ENCODE results near the gene FGF5.
"Not testable (repeated sequence)": the region's sequence is repeated elsewhere in the genome, so short reads cannot be mapped to it uniquely, and the experiment has no call there.

Gene FGF5

DNA sequence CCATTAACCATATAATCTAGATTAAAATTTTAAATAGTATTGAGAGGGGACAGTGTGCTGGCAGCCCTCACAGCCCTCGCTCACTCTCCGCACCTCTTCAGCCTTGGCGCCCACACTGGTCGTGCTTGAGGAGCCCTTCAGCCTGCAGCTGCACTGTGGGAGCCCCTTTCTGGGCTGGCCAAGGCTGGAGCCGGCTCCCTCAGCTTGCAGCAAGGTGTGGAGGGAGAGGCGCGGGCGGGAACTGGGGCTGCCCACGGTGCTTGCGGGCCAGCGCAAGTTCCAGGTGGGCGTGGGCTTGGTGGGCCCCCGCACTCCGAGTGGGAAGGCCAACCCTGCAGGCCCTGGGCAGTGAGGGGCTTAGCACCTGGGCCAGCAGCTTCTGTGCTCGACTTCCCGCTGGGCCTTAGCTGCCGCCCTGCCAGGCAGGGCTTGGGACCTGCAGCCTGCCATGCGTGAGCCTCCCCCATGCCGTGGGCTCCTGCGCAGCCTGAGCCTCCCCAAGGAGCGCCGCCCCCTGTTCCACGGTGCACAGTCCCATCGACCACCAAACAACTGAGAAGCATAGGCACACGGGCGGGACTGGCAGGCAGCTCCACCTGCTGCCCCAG lies 36.3 kb downstream of the FGF5 start:
- DNase-seq = no peak

DNA sequence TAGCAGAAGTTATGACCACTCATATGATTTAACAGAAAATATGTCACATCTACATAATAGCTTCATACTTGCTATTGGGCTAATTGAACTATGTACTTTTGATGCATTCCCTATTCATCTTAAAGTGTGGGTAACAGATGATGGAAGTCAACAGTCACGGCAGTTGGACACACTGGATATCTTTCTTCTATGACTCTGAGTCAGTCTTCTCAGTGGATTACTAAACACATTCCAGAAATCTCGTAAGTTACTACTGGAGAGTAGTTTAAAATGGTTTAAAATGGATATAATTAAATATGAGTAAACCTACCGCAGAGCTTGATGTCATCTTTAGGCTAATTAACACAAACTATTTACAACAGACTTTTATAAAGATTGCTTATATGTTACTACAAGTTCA lies 39.0 kb downstream of the FGF5 start:
- peak; percentile 75 for DNase-seq

DNA sequence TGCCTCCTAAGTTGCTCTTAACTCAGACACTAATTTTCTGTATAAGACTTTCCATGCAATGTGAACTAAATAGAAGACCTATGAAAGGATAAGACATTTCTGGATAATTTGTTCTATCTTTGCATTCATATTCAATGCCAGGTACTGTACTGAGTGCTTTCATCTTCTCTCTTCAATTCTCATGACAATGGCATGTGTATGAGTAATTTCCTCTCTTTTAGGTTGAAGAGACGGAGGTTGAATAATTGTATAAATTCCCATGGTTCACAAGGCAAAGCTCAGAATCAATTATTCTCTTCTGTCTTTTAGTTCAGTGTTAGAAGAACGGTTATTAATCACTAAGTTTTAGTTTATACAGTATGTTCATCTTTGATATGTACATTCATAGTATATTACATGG lies 39.8 kb downstream of the FGF5 start:
- DNase-seq = peak; percentile 55

DNA sequence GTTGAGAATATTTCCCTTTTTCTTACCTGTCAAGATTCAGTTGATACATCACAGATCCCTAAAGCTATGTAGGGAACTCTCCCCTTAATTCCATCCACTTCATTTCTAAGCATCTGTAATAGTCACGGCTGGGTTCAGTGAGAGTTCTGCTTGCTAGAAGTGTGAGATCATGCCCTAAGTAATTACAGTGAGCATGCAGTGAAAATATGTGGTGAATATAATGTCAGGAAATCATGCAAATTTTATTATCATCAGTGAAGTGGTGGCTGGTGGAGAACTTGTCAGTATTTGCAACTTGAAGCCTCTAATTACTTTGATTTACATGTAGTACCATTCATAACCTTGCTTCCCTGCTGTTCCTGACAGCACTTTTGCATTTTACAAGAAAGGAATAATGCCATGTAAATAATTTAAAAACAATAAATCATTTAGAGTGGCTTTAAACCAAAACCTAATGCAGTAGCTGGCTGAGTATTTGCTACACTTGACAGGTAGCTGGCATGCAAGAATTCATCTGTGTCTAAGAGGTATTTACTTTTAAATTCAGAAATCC lies 40.8 kb downstream of the FGF5 start:
- DNase-seq = peak; percentile 44

DNA sequence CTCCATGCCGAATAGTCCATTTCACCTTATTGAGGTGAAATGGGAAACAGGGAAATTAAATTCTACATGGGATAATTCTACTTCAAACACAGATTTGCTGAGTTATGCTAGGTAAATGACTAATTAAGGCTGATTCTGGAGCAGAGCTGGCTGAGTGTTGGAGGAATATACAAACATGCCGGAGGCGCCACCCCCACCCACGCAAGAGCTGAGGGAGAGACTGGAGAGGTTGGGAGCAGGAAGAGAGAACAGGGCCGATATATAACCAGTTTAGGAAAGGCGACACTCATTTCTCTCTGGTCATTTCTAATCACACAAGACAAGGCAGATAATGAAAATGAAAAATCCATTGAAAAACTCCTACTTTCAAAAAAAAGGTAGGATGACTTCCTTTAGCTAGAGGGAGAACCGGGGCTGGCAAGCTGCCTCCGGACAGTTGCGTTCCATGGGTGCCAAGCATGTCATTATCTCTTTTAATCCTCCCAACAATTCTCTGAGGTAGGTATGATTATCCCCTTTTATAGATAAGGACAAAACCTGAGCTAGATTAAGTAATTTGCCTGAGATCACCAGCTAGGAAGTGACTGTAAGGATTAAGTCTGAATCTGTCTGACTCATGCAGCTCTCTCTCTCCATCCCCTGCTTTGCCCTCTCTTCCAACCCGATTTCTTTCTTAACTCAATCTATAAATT lies 41.5 kb downstream of the FGF5 start:
- DNase-seq = peak; percentile 73

DNA sequence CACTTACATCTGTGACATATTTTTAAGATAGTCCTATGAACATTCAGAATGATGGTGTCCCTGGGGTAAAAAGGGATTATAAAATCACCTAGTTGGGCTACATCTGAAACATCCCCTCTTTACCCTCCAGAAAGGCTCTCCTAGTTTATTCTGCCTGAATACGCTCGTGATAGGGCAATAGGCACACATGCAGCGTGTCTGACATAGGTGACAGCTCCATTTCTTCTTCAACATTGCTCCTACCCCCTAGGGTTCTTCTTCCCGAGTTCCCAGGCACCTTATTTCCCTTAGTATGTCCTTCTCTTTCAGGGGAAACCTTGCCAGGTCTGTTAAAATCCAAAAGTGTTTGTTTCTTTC lies 42.0 kb downstream of the FGF5 start:
- DNase-seq = no peak

DNA sequence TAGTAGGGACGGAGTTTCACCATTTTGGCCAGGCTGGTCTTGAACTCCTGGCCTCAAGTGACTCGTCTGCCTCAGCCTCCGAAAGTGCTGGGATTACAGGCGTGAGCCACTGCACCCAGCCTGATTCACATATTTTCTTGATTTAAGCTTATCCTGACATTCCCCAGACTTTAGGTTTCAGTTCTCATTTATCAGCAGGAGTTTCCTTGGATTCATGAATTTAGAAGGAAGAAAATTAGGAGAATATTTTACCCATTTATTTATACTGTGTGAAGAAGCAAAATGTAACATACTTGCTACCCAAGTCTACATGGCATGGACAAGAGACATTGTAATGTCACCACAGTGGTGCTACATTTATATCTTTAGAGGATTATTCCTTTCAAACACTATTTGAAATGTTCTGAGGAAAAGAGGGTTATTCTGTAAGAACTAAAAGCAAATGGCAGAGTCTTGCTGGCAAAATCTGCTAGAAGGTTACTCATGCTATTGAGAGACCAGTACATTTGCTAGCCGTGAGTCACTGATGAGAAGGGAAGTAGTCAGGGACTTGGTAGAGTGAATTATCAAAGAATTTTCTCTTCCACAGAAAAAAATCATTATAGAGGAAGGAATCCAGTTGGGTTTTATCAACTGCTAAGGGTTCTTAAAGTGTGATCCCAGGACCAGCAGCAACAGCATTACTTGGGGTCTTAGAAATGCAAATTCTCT lies 43.0 kb downstream of the FGF5 start:
- DNase-seq = peak; percentile 88

DNA sequence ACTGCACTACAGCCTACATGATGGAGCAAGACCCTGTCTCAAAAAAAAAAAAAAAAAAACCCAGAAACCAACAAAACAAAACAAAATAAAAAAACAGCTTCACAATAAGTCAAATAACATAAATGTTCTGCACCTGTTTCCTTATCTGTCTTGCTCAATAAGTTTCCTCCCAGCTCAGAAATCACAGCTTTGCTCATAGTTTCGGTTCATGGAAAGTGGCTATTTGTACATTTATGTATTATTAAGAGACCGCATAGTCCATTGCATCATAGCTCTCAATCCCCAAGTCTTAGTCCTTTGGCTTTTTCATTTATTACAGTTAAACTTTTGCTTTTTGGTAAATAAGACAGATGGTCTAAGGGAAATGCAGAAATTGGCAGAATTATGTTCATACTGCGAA lies 44.7 kb downstream of the FGF5 start:
- DNase-seq = no peak

DNA sequence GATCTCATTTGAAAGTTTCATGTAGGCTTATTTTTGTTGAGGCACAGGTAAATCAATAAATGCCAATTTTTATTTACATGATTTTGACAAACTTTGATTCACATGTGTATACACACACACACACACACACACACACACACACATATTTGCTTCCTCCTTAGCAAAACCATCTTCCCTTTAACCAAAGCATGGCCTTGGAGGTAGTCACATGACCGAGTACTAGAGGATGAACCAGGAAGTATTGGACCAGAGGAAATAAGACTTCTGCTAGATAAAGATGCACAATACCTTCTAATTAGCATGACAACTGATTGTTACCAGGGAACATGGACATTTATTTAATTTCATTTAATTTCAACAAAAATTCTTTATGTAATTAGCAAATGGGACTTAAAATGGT lies 45.7 kb downstream of the FGF5 start:
- DNase-seq = no peak

DNA sequence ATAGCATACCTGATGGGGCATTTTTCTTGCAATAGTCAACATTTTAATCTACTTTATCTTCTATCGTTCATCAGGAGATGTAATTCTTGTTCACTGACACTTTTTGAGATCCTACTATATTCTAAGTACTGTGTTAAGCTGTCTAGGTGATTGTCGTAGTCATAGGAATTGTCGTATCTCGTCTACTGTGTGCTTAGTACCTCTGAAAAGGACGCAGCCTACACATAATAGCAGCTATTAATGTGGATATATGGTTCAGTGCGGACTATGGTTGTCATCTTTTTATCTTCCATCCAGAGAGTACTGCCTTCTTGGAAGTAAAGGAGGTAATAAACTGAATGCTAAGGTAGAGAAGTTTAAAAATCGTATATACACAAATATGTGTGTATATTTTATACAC lies 47.2 kb downstream of the FGF5 start:
- DNase-seq = no peak

DNA sequence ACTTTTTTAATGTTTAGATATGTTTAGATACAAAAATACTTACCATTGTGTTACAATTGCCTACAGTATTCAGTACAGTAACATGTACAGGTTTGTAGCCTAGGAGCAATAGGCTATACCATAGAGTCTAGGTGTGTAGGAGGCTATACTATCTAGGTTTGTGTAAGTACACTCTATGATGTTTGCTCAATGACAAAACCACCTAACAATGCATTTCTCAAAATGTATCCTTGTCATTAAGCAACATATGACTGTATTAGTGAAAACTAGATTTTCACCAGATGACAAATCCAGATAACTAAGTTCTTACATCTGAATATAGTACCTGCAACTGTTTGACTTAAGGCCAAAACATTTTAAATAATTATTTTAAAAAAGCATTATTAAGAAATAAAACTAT lies 49.4 kb downstream of the FGF5 start:
- not testable (repeated sequence) for DNase-seq

DNA sequence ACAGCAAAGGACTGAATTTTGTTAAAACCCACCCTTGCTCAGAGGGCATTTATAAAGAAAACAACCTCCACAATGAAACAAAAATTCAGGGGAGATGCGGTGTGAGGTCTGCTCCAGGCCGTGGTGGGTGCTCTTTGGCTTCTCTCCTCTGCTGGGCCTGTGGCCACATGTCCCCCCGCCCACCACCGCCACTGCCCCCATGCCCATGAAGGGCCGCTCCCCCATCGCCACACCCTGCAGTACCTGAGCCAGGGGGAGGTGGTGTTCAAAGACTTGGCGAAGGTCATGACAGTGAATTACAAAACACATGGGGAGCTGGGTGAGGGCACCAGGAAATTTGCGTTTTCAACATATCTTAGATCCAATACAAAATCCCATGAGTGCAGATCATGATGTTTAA lies 54.9 kb downstream of the FGF5 start:
- no peak for DNase-seq

DNA sequence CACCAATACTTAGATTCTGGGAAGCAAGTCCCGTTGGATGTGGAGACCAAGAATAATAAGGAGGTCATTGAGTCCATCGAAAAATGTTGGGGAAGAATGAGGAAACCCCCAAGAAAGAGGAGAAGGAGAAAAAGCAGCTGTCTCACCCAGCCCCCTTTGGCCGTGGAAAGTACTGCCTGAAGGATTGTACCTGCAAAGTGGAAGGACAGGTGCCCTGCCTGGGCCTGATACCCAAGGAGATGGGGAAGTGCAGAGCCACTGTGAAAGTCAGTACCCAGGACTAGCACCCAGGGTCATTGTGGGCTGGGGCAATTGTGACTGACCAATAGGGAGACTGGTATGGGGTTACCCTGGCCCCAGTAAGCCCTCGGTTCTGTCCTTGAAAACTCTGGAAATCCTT lies 55.3 kb downstream of the FGF5 start:
- DNase-seq = no peak

DNA sequence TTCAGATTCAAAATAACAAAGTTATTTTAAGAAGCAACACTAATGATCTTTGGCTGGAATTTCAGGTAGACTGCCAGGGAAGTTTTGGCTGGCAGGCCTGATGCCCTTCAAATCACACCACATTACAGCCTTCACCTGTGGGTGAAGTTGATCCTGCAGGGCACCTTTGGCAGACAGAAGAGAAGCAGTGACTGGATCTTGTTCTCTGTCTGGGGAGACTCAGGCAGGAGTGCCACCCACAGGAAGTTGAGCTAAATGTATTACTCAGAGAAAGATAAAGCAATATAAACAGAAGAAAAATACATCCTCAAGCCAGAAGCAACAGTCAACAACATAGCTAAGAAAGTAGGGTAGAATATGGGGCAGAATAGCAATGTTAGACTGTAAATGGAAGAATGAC lies 56.3 kb downstream of the FGF5 start:
- DNase-seq = peak; percentile 47

DNA sequence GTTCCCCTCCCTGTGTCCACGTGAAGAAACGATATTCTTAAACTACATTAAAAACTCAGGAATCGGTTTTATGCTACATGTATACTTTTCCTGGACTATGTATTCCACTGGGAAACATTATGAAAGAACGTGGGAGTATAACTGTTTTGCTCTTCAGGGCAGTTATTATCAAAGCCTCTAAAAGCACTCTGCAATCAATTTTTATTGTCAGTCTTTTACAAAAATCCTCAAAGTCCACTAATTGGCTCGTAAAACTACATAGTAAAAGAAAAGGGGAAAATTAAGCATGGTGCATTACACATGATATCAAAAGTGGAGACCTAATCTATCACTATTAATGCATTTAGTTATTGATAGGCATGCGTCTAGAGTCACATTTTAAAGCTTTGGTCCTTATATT lies 57.7 kb downstream of the FGF5 start:
- DNase-seq = no peak

DNA sequence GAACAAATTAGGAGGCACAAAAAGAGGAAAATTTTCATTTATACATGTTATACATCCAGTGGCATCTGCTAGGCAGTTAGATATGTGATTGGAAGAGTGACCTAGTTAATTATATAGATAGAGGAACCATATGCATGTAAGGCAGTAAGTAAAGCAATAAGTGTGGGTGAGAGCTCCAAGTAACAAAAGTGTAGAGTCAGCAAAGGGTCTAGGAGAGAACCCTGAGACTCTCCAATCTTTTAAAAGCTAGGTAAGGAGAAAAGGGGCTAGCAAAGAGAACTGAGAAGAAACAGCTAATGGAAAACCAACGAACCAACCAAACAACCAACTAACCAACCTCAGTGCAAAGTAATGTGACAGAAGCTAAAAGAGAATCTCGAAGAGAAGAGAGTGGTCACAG lies 65.2 kb downstream of the FGF5 start:
- DNase-seq = no peak

DNA sequence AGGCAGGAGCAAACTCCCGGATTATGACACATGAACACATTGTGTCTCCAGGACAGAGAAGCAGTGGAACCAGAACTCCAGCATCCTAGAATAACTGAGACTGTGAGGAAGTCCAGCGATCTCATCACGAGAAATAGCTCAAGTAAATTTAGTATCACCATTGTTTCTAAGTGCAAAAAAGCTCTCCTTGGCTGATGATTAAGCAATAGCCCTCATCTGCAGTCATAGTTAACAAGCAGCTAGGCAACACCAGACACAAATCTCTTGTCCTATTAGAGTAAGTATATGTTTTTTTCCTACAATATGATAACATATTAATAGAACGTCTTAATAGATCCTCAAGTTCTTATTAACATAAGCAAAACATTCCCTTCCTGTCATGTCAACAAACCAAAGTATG lies 66.7 kb downstream of the FGF5 start:
- no peak for DNase-seq

DNA sequence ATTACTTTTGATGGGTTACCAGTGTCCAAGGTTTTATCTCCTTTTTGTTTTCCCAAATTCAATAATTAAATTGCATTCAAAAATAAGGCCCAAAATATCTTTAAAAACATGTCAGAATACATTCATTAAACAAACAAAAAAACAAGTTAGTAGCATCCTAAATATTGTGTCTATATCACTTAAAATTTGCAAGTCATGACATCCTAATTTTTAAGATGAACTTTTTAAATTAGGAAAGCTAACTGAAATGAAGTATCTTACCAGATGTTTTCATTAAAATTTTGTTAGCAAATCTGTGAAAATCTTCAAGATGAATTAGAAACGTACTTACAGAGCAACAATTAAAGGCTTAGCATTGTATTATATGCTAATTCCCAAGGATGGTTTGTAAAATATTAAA lies 68.1 kb downstream of the FGF5 start:
- no peak for DNase-seq

DNA sequence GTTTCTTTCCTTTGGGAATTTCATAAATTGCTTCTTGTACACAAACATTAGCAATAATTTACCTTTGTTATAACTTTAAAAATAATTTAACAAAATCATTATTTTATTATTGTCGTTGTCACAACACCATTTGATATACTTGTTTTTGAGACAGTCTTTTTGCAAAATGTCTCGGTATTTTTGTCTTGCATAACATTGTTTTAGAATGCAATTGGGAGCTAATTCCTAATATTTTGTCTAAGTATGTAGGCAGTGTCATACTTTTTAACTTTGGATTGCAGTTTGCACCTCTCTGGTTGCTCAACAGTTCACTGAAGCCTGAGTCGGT lies 68.7 kb downstream of the FGF5 start:
- no peak for DNase-seq

DNA sequence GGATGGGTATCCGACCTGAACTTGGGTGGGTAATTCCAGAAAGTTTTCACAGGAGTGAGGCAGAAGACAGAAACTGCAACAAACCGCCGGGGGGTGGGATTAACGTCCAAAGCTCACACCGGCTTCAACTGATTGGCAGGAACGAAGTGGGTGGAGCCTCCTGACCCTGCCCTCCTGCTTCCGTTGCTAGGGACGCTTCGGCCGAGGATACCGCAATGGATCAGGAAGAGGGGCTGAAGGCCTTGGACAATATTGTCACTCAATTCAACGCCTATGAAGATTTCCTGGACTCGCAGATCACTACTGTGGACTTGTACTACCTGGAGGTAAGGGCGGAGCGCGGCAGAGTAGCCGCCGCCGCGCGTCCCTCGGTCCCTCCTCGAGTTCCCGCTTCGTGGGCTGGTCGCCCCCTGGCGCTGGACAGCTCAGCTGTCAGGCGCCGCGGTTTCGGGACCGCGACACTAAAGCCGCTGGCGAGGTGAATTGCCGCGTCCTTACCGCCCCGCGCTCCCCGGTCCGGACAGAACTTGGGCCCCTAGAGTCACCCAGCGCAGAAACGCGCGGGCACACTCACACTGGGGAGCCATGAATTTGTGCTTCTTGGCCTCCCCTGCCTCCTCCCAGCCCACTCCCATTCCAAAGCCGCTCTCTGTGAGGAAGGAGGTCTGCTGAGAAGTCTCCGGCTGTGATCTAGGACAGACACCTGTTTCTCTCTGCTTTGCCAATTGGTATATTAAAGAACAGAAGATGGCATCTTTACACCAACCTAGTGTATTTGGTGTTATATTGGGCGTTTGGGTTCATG lies 69.3 kb downstream of the FGF5 start, which contains the start of gene CFAP299:
CFAP299 (plus strand) TSS at position 177 of the 805 bp plus-strand sequence.
- DNase-seq = peak; percentile 75

DNA sequence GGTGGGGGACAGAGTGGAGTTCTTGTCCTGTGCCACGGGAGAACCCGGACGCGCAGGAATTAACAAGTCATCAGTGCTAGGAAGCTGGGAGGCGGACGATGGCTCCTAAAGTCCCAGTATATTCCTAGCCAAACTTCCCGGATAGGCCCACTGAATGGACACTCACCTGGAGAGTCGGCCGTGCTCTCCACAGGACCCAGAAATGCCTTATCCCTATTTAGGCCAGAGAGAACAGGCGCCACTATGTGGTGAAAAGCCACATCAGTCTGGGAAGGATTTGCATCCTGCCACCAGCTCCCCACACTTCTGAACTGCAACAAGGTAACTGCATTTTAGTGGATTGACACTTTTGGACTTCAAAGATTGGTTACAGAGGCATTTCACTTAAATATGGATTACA lies 70.1 kb downstream of the FGF5 start:
- peak; percentile 20 for DNase-seq

DNA sequence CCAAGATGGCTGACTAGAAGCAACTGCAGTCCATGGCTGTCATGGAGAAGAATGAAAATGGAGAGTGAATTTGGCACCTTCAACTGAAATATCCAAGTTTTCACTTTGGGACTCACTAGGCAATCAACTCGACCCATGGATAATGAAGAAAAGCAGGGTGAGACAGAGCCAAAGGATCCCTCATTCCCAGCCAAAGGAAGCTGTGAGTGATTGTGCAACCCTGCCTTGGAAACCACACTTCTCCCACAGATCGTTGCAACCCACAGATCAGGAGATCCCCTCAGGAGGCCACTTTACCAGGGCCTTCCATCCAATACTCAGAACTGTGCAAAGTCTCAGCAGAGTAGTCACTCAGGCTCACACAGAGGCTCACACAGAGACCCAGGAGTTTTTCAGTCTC lies 73.6 kb downstream of the FGF5 start:
- peak; percentile 39 for DNase-seq
